HepG2 (cell line): ENCODE results near the gene P2RY12. TPM values are rescaled to one million over a fixed set of nuclear protein-coding genes. Genes with fewer than 3 reads are reported as not detected.

Experiments used
- ATAC-seq: fragments of 200-7000 bp; cut with Tn5 transposase; 3 replicates; pipeline ENCODE4 v1.9.1; 2020; ENCODE audit warnings: mild to moderate bottlenecking, moderate library complexity
- BruUV-seq: library from RNA; stranded (reverse); fragments of 400-500 nt; replicated peaks from 2 replicates; lab custom pipeline; 2021; lab: Mats Ljungman, UMichigan
- CTCF ChIA-PET: fragments of 300-600 bp; formaldehyde crosslinking; extraction: SDS; loops from one replicate; lab custom pipeline; 2021; ENCODE audit warnings: low total read pairs, inconsistent platforms, low intra/inter-chr PET ratio; lab: Yijun Ruan, JAX
- POLR2A ChIA-PET: fragments of 350-600 bp; sonication (Branson Sonifier 250); formaldehyde crosslinking; loops from one replicate; lab custom pipeline; 2020; ENCODE audit warnings: antibody characterized with exemption, inconsistent platforms; lab: Yijun Ruan, JAX
- DNase-seq: peaks from one replicate; pipeline ENCODE4 v3.0.0-alpha.2; 2015; ENCODE audit warnings: low spot score
- FAIRE-seq: peaks from 3 replicates; lab custom pipeline; 2011; peaks lifted over from hg19 to GRCh38; lab: Jason Lieb, UNC
- H2AFZ ChIP-seq: one replicate; pipeline ENCODE4 v1.6.1; 2011; ENCODE audit warnings: low read length, inconsistent platforms
- H3K27ac ChIP-seq: fragments of 300-600 bp; 3 replicates; pipeline ENCODE4 v1.8.0; 2011; ENCODE audit warnings: mixed run types, mild to moderate bottlenecking, mixed read lengths, low read length, inconsistent platforms; ENCODE audit not compliant: insufficient read depth; ENCODE audit errors: extremely low read length
- H3K27me3 ChIP-seq, 2 experiments: fragments of 200-600 bp in 1 of 2; 2 replicates in 1 of 2; 3 replicates in 1 of 2; pipeline versions ENCODE4 v1.6.0 to v1.8.0; 2011; ENCODE audit warnings: low read length in 2 of 2, mild to moderate bottlenecking in 2 of 2, moderate library complexity in 2 of 2, inconsistent platforms in 1 of 2; ENCODE audit not compliant: insufficient read depth in 2 of 2, control insufficient read depth in 1 of 2
- H3K36me3 ChIP-seq, 2 experiments: fragments of 200-600 bp in 1 of 2; replicated peaks in 1 of 2; 2 replicates in 1 of 2; 3 replicates in 1 of 2; pipeline versions ENCODE4 v1.5.1 to v1.8.0; 2011; ENCODE audit warnings: low read length in 2 of 2, inconsistent platforms in 1 of 2; ENCODE audit not compliant: insufficient read depth in 2 of 2, control insufficient read depth in 1 of 2
- H3K4me1 ChIP-seq: 2 replicates; pipeline ENCODE4 v1.5.1; 2012; ENCODE audit warnings: low read length, inconsistent platforms; ENCODE audit not compliant: insufficient read depth
- H3K4me2 ChIP-seq: 2 replicates; pipeline ENCODE4 v1.6.0; 2011; ENCODE audit warnings: low read depth, low read length, inconsistent platforms
- H3K4me3 ChIP-seq, 3 experiments: fragments of 200-600 bp in 1 of 3; sonication (generic), shearing (Covaris generic) in 1 of 3; replicated peaks in 1 of 3; 2 replicates each; pipeline ENCODE4 v1.5.1; 2011 to 2016; ENCODE audit warnings: low read length in 3 of 3, inconsistent platforms in 2 of 3, low read depth in 2 of 3, mild to moderate bottlenecking in 2 of 3, control low read depth in 1 of 3, mixed read lengths in 1 of 3; ENCODE audit not compliant: insufficient read depth in 1 of 3
- H3K79me2 ChIP-seq: one replicate; pipeline ENCODE4 v1.6.1; 2011; ENCODE audit warnings: low read length, inconsistent platforms; ENCODE audit not compliant: insufficient read depth
- H3K9ac ChIP-seq: 2 replicates; pipeline ENCODE4 v1.6.0; 2011; ENCODE audit warnings: mild to moderate bottlenecking, low read depth, low read length, inconsistent platforms; ENCODE audit not compliant: insufficient read depth
- H3K9me3 ChIP-seq: 2 replicates; pipeline ENCODE4 v1.5.1; 2012; ENCODE audit warnings: mild to moderate bottlenecking, low read length
- H4K20me1 ChIP-seq: 2 replicates; pipeline ENCODE4 v1.6.0; 2011; ENCODE audit warnings: inconsistent platforms, mild to moderate bottlenecking, low read length, moderate library complexity; ENCODE audit not compliant: insufficient read depth
- CEBPB ChIP-seq: IDR thresholded peaks from 2 replicates; pipeline ENCODE4 v1.6.1; 2011; ENCODE audit warnings: low read depth, low read length, improper control_type of control experiment, borderline replicate concordance
- CEBPG ChIP-seq: IDR thresholded peaks from 2 replicates; pipeline ENCODE4 v1.6.1; 2016
- E2F5 ChIP-seq: sonication (generic); formaldehyde crosslinking; conservative IDR thresholded peaks from 2 replicates; pipeline ENCODE4 v1.4.0; 2020; ENCODE audit warnings: missing genetic modification reagents
- SRF ChIP-seq: IDR thresholded peaks from 2 replicates; pipeline ENCODE4 v1.6.1; 2011; ENCODE audit warnings: mild to moderate bottlenecking, low read depth, low read length, moderate library complexity
- ZNF75D ChIP-seq: sonication (generic); formaldehyde crosslinking; IDR thresholded peaks from 2 replicates; pipeline ENCODE4 v1.8.1; 2023; ENCODE audit warnings: missing genetic modification reagents, mild to moderate bottlenecking, borderline replicate concordance
- WGBS: methylation state at CpG from one replicate; pipeline ENCODE4 v1.1.6; 2017; ENCODE audit warnings: low lambda C conversion rate; 5-methylcytosine and 5-hydroxymethylcytosine counted together
- in situ Hi-C: cut with HindIII; loops from 2 replicates; pipeline ENCODE4 v1.10.0; 2017; ENCODE audit warnings: low pct_unique_long_range_greater_than_20kb; ENCODE audit not compliant: extremely low pct_ligation_motif_present
- intact Hi-C: fragments of 100-400 bp; cut with micrococcal nuclease; formaldehyde crosslinking; loops from one replicate; pipeline ENCODE4 v1.10.0; 2022; ENCODE audit not compliant: unreplicated experiment
- polyA plus RNA-seq, 8 experiments: library from polyadenylated mRNA; depleted of rRNA in 3 of 8; stranded (reverse) in 7 of 8; unstranded in 1 of 8; fragments of >200 nt; fragmentation: Illumina TruSeq in 4 of 8; extraction: Trizol in 4 of 8; gene quantifications; 2 replicates each; pipeline versions ENCODE4 v1.2.1 to v1.2.3, GENCODE V29; 2011 to 2016; ENCODE audit warnings: low read depth in 4 of 8, missing spikeins in 1 of 8, mixed read lengths in 1 of 8; ENCODE audit not compliant: insufficient read depth in 1 of 8
- total RNA-seq, 5 experiments: library from RNA; depleted of rRNA; stranded (reverse); fragments of >200 nt; fragmentation: Illumina TruSeq; extraction: Trizol; gene quantifications; 2 replicates each; pipeline ENCODE4 v1.2.3, GENCODE V29; 2016; ENCODE audit warnings: low read depth in 1 of 5

The P2RY12 gene
- total and polyA plus RNA-seq, 2 of the 13 experiments (the other 11 are each of a cell fraction or from before 2014, with no cell fraction given): not detected

GRCh38 chr3:151314137-151314536, 70.4 kb downstream of the P2RY12 start:
- no peak overlapping the region for H2AFZ ChIP-seq
- in situ Hi-C loops (no loop called here), intact Hi-C loops (no loop called here)
- FAIRE-seq (no peak), DNase-seq (no peak), ATAC-seq (no peak)
- no peaks in the 10 kb centered on the region for H3K9me3 ChIP-seq
- no peak overlapping the region for H3K4me2 ChIP-seq
- POLR2A ChIA-PET: no interaction called here
- no peaks in the 10 kb centered on the region for H3K79me2 ChIP-seq
- no peaks in the 10 kb centered on the region for H3K27me3 ChIP-seq
- no peak overlapping the region for H3K9ac ChIP-seq
- CTCF ChIA-PET: no interaction called here
- H3K4me1 ChIP-seq: no peaks in the 10 kb centered on the region
- TF ChIP-seq CEBPB (peak; percentile 51; the same call in 1 of the 2 replicates), SRF (peak; percentile 84), ZNF75D (no peak), CEBPG (CRISPR knock-in tag) (0 out of 2 replicates have a peak, but pooled peaks have one; percentile 7)
- 52% methylated on average over 2 of the region's 2 CpGs for WGBS
- H3K36me3 ChIP-seq: no peaks in the 10 kb centered on the region
- H4K20me1 ChIP-seq: no peaks in the 10 kb centered on the region
- H3K4me3 ChIP-seq: no peak overlapping the region
- BruUV-seq: no TSS peak
- no peak overlapping the region for H3K27ac ChIP-seq

- POLR2A ChIA-PET: no interaction called here
- intact Hi-C loops: no loop called here
- DNase-seq (no peak), FAIRE-seq (no peak), ATAC-seq (no peak)
- H4K20me1 ChIP-seq: no peaks in the 10 kb centered on the region
- H3K27me3 ChIP-seq: no peaks in the 10 kb centered on the region
- in situ Hi-C loops: no loop called here
- no peaks in the 10 kb centered on the region for H3K4me1 ChIP-seq
- H3K4me3 ChIP-seq: no peak overlapping the region
- CTCF ChIA-PET: no interaction called here
- TF ChIP-seq E2F5 (CRISPR knock-in tag): no peak
- H2AFZ ChIP-seq: no peak overlapping the region
- WGBS: 57% methylated on average over 3 of the region's 3 CpGs
- H3K79me2 ChIP-seq: no peaks in the 10 kb centered on the region
- H3K36me3 ChIP-seq: no peaks in the 10 kb centered on the region
- H3K27ac ChIP-seq: no peak overlapping the region
- no peak overlapping the region for H3K4me2 ChIP-seq
- no peak overlapping the region for H3K9ac ChIP-seq
- BruUV-seq: no TSS peak
- no peaks in the 10 kb centered on the region for H3K9me3 ChIP-seq
Measured at GRCh38 chr3:151312972-151313371, 71.6 kb downstream of the P2RY12 start.
